ENCODE results near the gene FAM83F. TPM values are rescaled to one million over a fixed set of nuclear protein-coding genes. Genes with fewer than 3 reads are reported as not detected.

Gene FAM83F
- total and polyA plus RNA-seq, 10 of the 15 experiments (the other 5 are each of a cell fraction or from before 2014, with no cell fraction given), result 0.01 to 0.05 (median 0.01) TPM; not detected in 7

GRCh38 chr22:40000171-40000570 is 5.4 kb downstream of the FAM83F start:
- ChIA-PET CTCF (interaction anchor here (1.1 to 2.9 kb wide), 4 partner anchors 24 to 464 kb away, joined by 3 to 16 read pairs (median 4); no protein-coding TSS in a partner anchor), SMC1A (ENCODE audit: uncharacterized antibody, unreplicated experiment) (interaction anchor here (0.9 to 1.9 kb wide), 6 partner anchors 13 to 91 kb away, joined by 3 to 8 read pairs (median 3); no protein-coding TSS in a partner anchor), RAD21 (ENCODE audit: unreplicated experiment) (interaction anchor here (0.6 to 1.1 kb wide), 2 partner anchors 24 to 67 kb away, joined by 3 read pairs; no protein-coding TSS in a partner anchor), POLR2A (interaction anchor here (0.5 kb wide), 1 partner anchor 607 kb away, joined by 5 read pairs; no protein-coding TSS in a partner anchor)
- no peak for FAIRE-seq
- H3K27ac ChIP-seq (ENCODE audit: control insufficient read depth, insufficient read depth), result no peak overlapping the region
- H3K27me3 ChIP-seq (replicated peaks in 1 of 2; ENCODE audit: control insufficient read depth in 2 of 2, insufficient read depth in 2 of 2, low read length in 1 of 2), result peaks cover 3 to 9% of the 10 kb centered on the region in 2 experiments; a peak in 3 of 4 replicates
- no peaks in the 10 kb centered on the region for H3K36me3 ChIP-seq (ENCODE audit: control insufficient read depth in 2 of 2, insufficient read depth in 2 of 2, low read length in 1 of 2)
- no peak for DNase-seq (ENCODE audit: low read depth, low spot score)
- H2AFZ ChIP-seq (ENCODE audit: control insufficient read depth, low read depth, low read length), result no peak overlapping the region
- no peaks in the 10 kb centered on the region for H3K79me2 ChIP-seq (ENCODE audit: control insufficient read depth, insufficient read depth, low read length)
- no peak overlapping the region for H3K9ac ChIP-seq (ENCODE audit: control insufficient read depth, insufficient read depth, low read length)
- no peak for TF ChIP-seq REST (IDR thresholded peaks at IDR 0.05; ENCODE audit: low read depth, low read length)
- TF ChIP-seq SIN3A (IDR thresholded peaks at IDR 0.05; ENCODE audit: low read depth, low read length), result no peak
- no peak for TF ChIP-seq CBFB (IDR thresholded peaks at IDR 0.05; ENCODE audit: low read depth)
- no peak for TF ChIP-seq ZBTB40 (IDR thresholded peaks at IDR 0.05; ENCODE audit: borderline replicate concordance)
- no peak for TF ChIP-seq TCF3 (IDR thresholded peaks at IDR 0.05; ENCODE audit: borderline replicate concordance, insufficient read depth, low read depth, low read length)
- TF ChIP-seq RAD21 (IDR thresholded peaks at IDR 0.05; ENCODE audit: insufficient read depth, low read depth, low read length), result no peak
- no peak for TF ChIP-seq BCLAF1 (IDR thresholded peaks at IDR 0.05)
- in situ Hi-C loops (cut with MboI), result no loop called here
- no peak overlapping the region for H3K4me3 ChIP-seq
- H3K9me3 ChIP-seq (replicated peaks; ENCODE audit: control insufficient read depth, insufficient read depth, low read length), result no peaks in the 10 kb centered on the region
- no peak overlapping the region for H3K4me2 ChIP-seq (ENCODE audit: control insufficient read depth, insufficient read depth)
- no peak for ATAC-seq
- BruUV-seq (replicated peaks), result no TSS peak
- intact Hi-C loops (cut with micrococcal nuclease; ENCODE audit: unreplicated experiment), result no loop called here
- no peaks in the 10 kb centered on the region for H3K4me1 ChIP-seq (ENCODE audit: control insufficient read depth, insufficient read depth, low read length)
- H4K20me1 ChIP-seq (ENCODE audit: control insufficient read depth, insufficient read depth), result no peaks in the 10 kb centered on the region
- WGBS (ENCODE audit: insufficient coverage, insufficient replicate concordance, low lambda C conversion rate, missing lambda C conversion rate), result 31% methylated on average over 5 of the region's 5 CpGs

Data from GM12878 (cell line).